GM18520 (cell line): ENCODE data around the gene CFLAR.
A peak's percentile ranks its signal among the peaks of the same experiment; 100 is the strongest.
"Not testable (repeated sequence)": the region's sequence is repeated elsewhere in the genome, so short reads cannot be mapped to it uniquely, and the experiment has no call there.

Source experiments
- ATAC-seq: cut with Tn5 transposase; IDR thresholded peaks from one replicate; pipeline ENCODE4 v1.9.1; 2021; ENCODE audit not compliant: unreplicated experiment

CFLAR gene

DNA sequence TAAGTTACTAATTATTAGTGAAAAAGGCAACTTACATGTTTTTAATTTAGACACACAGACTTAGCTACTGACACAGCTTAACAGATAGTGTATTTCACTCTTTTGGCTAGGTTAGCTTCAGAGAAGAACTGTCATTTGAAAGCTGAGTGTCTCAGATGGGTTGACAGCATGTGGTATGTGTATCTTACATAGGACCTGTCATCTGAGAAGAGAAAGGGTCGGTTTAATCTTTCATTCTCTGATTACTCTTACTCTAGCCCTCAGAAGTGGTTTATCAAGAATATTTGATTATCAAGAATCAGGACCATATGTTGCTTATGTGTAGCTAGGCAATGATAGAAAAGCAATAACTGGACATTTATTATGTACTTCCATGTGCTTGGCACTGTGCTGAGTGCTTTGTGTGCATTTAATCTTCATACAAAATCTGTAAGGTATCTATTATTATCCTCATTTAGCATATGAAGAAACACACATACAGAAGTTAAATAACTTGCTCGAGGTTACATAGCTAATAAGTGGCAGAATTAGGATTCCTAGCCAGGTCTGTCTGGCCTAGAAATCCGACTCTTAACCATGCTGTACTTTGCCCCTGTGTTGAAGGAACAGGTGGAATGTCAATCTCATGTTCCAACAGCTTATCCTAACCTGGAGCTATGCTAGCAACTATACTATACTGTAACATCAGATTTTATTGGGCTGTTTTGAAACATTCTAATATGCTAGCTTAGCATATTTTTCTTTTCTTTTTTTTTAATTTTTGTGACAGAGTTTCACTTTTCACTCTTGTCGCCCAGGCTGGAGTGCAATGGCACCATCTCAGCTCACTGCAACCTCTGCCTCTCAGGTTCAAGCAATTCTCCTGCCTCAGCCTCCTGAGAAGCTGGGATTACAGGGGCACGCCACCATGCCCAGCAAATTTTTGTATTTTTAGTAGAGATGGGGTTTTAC, 28.4 kb downstream of the CFLAR start:
- no peak for ATAC-seq

DNA sequence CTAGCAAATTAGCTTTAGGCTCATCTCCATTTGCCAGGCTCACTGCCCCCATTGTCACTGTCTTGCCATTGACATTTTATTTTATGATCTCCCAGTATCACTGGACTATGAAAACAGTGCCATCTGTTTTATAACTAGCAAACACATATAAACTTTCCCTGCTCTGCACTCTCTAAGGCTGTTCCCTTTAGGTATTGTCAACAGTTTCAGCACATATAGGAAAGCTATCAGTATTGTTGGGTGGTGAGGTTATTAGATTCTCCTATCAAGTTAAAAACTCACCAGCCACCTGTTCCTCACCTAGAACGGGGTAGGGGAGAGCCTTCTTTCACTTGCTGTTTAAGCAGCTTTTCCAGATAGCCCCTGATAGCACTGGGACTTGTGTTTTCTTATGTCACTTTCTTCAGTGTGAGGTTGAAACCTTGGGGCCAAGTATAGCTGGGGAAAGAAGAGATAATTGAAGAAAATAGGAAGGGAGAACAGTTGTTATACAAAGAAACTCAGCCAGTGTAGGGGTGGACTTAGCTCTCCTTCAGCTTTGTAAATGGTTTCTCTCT, 32.5 kb downstream of the CFLAR start:
- no peak for ATAC-seq

GRCh38 chr2:201149064-201149820, 33.3 kb downstream of the CFLAR start:
- ATAC-seq, result no peak

- ATAC-seq, result not testable (repeated sequence)
Observed at GRCh38 chr2:201149821-201150165, 33.8 kb downstream of the CFLAR start.

- no peak for ATAC-seq
Observed at GRCh38 chr2:201150454-201151020, 34.6 kb downstream of the CFLAR start.

DNA sequence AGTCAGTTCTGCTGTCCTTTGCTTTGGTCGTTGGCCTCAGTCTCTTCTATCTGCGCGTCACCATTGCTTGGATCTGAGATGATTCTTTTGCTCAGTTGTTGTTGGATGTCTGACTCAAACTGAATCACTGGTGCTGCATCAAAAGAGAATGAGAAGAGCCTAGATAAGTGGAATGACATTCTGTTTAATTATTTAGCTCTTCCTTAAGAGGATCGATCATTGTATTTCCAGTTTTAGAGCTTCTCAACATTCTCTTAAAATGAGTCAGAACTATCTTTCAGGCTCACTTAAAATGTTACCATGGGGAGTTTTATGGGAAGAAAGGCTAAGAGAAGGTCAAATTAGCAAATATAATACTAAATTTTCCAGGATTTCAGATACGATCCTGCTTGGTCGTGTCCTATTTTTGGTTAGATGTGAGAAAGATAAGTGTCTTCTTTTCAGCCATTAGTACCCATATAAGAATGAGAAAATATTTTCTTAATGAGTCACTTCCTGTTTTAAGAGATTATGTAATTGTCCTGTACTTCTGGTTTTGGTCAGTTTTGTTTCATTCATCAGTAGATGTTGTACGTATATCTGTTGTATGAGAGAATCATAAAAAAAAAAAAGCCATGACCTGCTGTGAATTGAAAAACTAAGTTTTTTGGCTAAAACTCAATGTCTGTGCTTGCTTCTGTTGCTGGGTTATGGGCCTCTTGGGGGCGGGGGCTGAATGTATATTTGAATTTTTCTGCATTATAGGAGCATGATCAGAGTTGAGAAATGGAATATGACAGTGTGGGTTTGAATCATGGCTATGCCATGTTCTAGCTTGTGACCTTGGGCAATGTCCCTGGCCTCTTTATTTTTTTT, 35.4 kb downstream of the CFLAR start:
- ATAC-seq, result peak; percentile 80

DNA sequence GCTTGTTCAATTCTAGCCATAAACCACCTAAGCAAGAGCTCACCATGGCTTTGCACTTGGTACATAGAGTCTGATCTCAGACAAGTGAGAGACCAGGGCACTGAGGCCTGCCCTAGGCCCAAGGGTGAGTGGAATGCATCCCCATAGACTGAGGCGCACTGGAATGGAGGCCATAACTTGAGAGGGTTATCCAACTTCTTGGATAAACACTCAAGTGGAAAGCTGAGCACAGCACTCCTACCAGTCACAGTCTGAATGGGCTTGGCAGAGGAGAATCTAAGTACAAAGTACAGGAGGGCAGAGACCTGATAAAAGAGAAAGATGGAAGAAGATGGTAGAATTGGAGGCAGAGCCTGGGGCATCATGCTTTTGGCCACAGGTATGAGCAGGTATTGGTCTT, 36.6 kb downstream of the CFLAR start:
- ATAC-seq, result no peak

DNA sequence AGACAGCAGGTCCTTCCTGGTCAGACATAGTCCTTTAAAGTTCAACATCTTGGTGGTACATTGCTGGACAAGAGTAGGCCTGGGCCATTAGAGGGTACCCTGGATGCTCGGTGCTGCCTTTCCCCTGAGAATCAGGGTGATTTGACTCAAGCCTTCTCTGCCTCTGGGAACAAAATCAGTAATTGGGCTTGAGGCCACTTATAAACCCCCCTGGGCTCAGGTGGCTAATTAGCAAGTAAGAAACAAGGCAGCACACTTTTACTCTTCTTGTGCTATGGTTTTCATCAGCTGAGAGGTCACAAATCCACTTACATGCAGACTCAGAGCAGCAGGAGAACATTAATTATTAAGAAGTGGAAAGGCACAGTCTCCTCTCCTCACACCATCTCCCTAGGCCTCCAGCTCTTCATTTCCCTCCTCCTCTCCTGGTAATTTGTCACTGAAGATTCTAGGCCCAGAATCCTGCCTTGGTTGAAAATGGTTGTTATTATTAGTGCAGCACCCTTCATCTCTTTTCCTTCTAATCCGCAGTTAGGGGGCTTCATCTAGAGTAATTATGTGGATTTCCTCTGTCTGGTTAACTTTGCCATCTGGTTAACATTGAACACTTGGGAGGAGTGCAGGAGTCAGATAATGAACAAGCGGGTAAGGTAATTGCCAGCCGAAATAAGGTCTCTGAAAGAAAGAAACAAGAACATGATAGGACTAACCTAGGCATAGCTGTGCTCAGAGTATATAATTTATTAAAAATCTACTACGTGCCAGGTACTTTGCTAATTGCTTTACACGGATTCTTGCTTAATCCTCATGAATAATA, 37.2 kb downstream of the CFLAR start:
- ATAC-seq, result no peak

- ATAC-seq, result no peak
Observed at GRCh38 chr2:201154615-201155399, 38.8 kb downstream of the CFLAR start.

DNA sequence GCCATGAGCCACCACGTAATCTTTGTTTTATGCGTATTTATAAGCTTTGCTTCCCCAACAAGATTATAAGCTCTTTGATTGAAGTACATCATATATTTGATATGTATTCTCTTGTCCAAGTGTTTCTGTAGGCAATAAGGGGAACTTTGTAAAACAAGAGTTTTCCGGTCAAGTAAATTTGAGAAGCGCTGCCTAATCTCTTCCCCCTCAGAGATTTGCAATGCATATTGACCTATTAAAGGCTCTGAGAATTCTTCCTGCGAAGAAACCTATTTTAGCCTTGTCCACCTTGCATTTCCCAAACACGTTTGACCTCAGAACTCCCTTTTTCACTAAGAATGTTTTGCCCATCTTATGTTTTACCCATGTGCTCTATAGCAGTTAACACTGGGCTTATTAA, 40.1 kb downstream of the CFLAR start:
- ATAC-seq, result no peak

GRCh38 chr2:201156640-201157039, 40.7 kb downstream of the CFLAR start:
- no peak for ATAC-seq

DNA sequence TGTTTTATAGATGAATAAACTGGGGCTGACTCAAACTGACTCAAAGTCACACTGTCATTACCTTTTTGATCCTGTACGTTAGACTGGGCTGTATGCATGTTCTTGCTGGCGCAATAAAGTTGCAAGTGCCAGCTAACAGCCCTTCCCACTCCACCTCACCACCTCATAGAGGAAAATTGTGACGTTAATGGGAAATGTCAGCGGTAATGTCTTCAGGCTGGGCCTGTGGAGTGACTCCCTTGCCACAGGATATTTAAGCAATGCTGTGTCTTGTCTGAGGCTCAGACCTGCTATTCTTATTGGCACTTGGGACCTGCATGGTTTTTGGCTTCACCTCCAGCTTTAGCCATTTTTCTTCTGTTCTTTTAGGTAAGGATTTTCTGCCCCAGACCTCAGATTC, 41.7 kb downstream of the CFLAR start:
- ATAC-seq, result no peak

DNA sequence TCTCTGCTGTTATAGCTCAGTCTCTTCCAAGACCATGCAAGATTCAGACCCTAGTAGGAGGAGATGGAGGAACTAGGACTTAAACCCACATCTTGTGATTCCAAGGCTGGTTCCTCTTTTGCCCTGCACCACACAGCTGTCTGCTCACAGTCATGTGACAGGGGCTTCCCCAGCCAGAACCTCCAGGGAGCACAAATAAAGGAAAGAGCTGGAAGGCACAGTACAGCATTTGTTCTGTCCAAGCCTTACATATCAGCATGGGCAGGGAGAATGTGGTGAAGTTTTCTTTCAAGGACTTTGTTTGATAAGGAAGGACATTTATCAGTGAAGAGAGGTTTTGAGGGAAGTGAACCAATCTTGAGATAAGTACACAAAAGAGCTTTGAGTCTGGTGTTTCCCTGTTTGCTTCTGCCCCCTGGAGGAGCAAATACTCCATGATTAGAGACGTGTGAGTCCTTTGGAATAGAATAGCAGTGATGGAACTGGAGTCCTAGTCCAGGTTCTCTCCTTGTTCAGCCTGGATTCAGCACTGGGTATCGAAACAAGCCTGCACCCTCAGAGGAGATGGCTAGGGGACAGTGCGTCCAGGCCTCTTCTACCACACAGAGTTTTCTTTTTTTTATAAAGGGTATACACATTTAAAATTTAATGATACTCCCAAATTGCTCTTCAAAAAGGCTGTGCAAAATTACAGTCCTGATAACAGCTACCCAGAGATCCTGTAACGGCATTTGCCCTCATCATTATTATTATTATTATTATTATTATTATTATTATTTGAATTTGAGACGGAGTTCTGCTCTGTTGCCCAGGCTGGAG, 42.4 kb downstream of the CFLAR start:
- ATAC-seq, result peak; percentile 78

DNA sequence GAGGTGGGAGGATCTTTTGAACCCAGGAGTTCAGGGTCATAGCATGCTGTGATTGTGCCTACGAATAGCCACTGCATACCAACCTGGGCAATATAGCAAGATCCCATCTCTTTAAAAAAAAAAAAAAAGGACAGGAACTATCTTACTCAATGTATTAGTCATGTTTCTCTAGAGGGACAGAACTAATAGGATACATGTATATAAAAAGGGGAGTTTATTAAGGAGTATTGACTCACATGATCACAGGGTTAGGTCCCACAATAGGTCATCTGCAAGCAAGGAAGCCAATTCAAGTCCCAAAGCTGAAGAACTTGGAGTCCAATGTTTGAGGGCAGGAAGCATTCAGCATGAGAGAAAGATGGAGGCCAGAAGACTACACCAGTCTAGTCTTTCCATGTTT, 48.2 kb downstream of the CFLAR start:
- no peak for ATAC-seq

DNA sequence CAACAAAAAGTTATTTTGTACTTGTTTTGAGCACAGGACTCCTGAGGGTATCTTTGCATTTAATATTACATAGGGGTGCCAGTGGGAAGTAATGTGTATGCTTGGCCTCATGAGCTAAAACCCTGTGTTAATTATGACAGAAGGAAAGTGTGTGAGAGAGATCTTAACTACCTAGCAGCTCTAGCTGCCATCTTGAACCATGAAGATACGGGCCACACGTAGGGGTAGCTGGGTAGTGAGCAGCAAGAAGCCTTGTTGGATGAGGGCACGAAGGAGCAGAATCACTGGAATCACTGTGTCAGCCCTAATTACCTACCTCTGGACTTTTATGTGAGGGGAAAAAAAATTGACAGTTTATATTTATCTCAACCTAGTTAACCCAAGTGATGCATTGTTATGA, 51.6 kb downstream of the CFLAR start:
- ATAC-seq, result no peak

DNA sequence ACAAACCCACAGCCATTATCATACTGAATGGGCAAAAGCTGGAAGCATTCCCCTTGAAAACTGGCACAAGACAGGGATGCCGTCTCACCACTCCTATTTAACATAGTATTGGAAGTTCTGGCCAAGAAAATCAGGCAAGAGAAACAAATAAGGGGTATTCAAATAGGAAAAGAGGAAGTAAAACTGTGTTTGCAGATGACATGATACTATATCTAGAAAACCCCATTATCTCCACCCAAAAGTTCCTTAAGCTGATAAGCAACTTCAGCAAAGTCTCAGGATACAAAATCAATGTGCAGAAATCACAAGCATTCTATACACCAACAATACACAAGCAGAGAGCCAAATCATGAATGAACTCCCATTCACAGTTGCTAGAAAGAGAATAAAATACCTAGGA, 52.5 kb downstream of the CFLAR start:
- not testable (repeated sequence) for ATAC-seq

- ATAC-seq, result no peak
Observed at GRCh38 chr2:201171259-201171814, 55.4 kb downstream of the CFLAR start.

- ATAC-seq, result no peak
Observed at GRCh38 chr2:201172279-201172678, 56.3 kb downstream of the CFLAR start.
